Kidney (tissue), 14 donors: ENCODE data around the gene ADAM15. TPM values are rescaled to one million over a fixed set of nuclear protein-coding genes. Genes with fewer than 3 reads are reported as not detected.

Experiments used
- DNase-seq, 5 donors: peaks; one replicate each; pipeline ENCODE4 v3.0.0-alpha.2; 2013 to 2020
- FAIRE-seq: peaks from 2 replicates; lab custom pipeline; 2012; peaks lifted over from hg19 to GRCh38; lab: Jason Lieb, UNC
- H3K27ac ChIP-seq, 2 donors: one replicate each; pipeline ENCODE4 v1.7.0; 2013; ENCODE audit warnings: low read depth in 2 of 2, low read length in 2 of 2, inconsistent platforms in 1 of 2
- H3K27me3 ChIP-seq: one replicate; pipeline ENCODE4 v1.7.1; 2013; ENCODE audit warnings: low read length, inconsistent platforms; ENCODE audit not compliant: control insufficient read depth, insufficient read depth
- H3K36me3 ChIP-seq, 3 donors: one replicate each; pipeline versions ENCODE4 v1.7.0 to v1.7.1; 2013; ENCODE audit warnings: low read length in 3 of 3, control low read depth in 1 of 3, inconsistent platforms in 1 of 3; ENCODE audit not compliant: insufficient read depth in 3 of 3, control insufficient read depth in 2 of 3
- H3K4me1 ChIP-seq, 3 donors: one replicate each; pipeline versions ENCODE4 v1.7.0 to v1.7.1; 2013; ENCODE audit warnings: low read length in 3 of 3, inconsistent platforms in 1 of 3, low read depth in 1 of 3; ENCODE audit not compliant: control insufficient read depth in 2 of 3, insufficient read depth in 2 of 3
- H3K4me3 ChIP-seq, 3 donors: one replicate each; pipeline versions ENCODE4 v1.7.0 to v1.8.1; 2013; ENCODE audit warnings: low read length in 3 of 3, control low read depth in 1 of 3, inconsistent platforms in 1 of 3
- H3K9ac ChIP-seq, 3 donors: one replicate each; pipeline versions ENCODE4 v1.7.0 to v1.7.1; 2013; ENCODE audit warnings: low read length in 3 of 3, control low read depth in 1 of 3, inconsistent platforms in 1 of 3
- H3K9me3 ChIP-seq, 3 donors: one replicate each; pipeline versions ENCODE4 v1.7.0 to v1.7.1; 2013; ENCODE audit warnings: low read length in 3 of 3, control low read depth in 1 of 3, inconsistent platforms in 1 of 3; ENCODE audit not compliant: control insufficient read depth in 2 of 3, insufficient read depth in 1 of 3
- intact Hi-C: fragments of 100-400 bp; cut with DNase I; formaldehyde crosslinking; loops from one replicate; pipeline ENCODE4 v1.11.1; 2022
- polyA plus RNA-seq: library from polyadenylated mRNA; stranded (reverse); fragments of 350-450 nt; fragmentation: Illumina TruSeq; extraction: RNeasy Lipid Tissue Mini Kit (QIAGEN cat#74804); gene quantifications from one replicate; pipeline ENCODE4 v1.2.3, GENCODE V29; 2014; ENCODE audit warnings: low read depth, low replicate concordance; ENCODE audit not compliant: insufficient read depth
- total RNA-seq: library from RNA; stranded (reverse); fragmentation: NEBNext Ultra II Directional; extraction: Animal tissue kit (Norgen Biotek cat#: 25700); gene quantifications from one replicate; pipeline ENCODE4 v1.2.1, GENCODE V29; 2021
- TF ChIP-seq, protein P1 (sequence below): IDR thresholded peaks from 3 replicates; pipeline ENCODE4 v1.5.1; 2012; ENCODE audit warnings: mild to moderate bottlenecking, moderate library complexity, borderline replicate concordance; ENCODE audit not compliant: insufficient read depth; ENCODE audit errors: extremely low read depth
- donor health status: control.
- donor health status: control.
- donor health status: control.
- donor health status: control.
- donor health status: control.
- donor health status: DM: yes; HTN: yes; CAD: no.
- donor health status: Normal renal cell carcinoma (clear cell type).

Gene ADAM15
- total and polyA plus RNA-seq, 2 donors from 2014 or later, result 68.4 to 152 TPM

DNA sequence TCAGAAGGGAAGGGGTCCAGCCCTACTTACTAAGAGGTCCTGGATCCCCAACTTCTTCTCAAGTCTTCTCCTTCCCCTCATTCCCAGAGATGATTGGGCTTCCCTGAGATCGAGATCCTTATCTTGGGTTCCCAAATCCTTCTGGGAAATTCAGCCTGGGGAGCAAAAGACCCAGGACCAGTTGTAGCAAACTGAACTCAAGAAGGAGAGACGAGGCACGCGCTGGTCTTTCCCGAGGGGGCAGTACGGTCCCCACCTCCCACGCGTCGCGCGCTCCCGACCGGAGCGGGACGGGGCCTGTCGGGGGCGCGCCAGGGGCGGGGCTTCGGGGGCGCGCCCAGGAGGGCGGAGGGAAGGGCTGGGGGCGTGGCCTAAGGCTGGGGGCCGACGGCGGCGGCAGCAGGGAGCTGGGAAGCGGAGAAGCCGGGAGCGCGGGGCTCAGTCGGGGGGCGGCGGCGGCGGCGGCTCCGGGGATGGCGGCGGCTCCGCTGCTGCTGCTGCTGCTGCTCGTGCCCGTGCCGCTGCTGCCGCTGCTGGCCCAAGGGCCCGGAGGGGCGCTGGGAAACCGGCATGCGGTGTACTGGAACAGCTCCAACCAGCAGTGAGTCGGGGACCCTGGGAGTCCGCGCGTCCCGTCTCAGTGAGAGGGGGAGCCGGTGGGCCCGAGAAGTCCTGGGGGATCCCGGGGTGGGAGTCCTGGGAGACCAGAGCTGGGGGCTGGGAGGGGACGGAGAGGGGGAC is 27.5 kb downstream of the ADAM15 start, which contains the start of gene EFNA3:
Gene EFNA3 (plus strand): TSS at position 369 of the 741 bp plus-strand sequence. CDS start 105 bp downstream, at position 474.
- Histone ChIP-seq H3K27ac (no peak within 1 kb of the TSS), H3K4me3 (peak within 1 kb of the TSS in 2 of 3 donors; percentile 16 to 41), H3K4me1 (peaks cover 3 to 25% (median 13%) of the 10 kb centered on the region in 3 donors), H3K9me3 (no peaks in the 10 kb centered on the region), H3K36me3 (no peaks in the 10 kb centered on the region), H3K27me3 (peaks cover 9% of the 10 kb centered on the region), H3K9ac (no peak within 1 kb of the TSS)
- TF ChIP-seq, protein P1, sequence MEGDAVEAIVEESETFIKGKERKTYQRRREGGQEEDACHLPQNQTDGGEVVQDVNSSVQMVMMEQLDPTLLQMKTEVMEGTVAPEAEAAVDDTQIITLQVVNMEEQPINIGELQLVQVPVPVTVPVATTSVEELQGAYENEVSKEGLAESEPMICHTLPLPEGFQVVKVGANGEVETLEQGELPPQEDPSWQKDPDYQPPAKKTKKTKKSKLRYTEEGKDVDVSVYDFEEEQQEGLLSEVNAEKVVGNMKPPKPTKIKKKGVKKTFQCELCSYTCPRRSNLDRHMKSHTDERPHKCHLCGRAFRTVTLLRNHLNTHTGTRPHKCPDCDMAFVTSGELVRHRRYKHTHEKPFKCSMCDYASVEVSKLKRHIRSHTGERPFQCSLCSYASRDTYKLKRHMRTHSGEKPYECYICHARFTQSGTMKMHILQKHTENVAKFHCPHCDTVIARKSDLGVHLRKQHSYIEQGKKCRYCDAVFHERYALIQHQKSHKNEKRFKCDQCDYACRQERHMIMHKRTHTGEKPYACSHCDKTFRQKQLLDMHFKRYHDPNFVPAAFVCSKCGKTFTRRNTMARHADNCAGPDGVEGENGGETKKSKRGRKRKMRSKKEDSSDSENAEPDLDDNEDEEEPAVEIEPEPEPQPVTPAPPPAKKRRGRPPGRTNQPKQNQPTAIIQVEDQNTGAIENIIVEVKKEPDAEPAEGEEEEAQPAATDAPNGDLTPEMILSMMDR, result no peak
- intact Hi-C loops, result no loop called here
- DNase-seq, result peak; percentile 85 to 92 (median 89)
- no peak for FAIRE-seq

DNA sequence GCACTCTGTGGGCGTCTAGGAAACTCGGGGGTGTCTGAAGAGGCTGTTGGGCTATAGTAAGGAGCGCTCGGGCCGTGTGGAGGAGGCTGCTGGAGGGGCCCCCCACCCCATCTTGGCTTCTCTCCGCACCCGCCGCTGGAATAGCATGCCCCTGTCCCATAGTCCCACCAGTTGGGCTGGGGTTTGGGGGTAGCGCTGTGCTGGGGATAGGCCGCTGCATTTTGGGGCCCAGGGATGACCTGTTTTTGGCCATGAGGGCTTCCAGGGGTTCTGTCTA is 28.0 kb downstream of the ADAM15 start:
- Histone ChIP-seq H3K27ac (no peak overlapping the region), H3K9me3 (no peaks in the 10 kb centered on the region), H3K4me3 (peak overlapping the region in 1 of 3 donors; percentile 32), H3K9ac (no peak overlapping the region), H3K4me1 (peaks cover 3 to 25% (median 13%) of the 10 kb centered on the region in 3 donors), H3K36me3 (no peaks in the 10 kb centered on the region), H3K27me3 (peaks cover 9% of the 10 kb centered on the region)
- DNase-seq (no peak), FAIRE-seq (no peak)
- intact Hi-C loops, result no loop called here
- TF ChIP-seq, protein P1, result no peak

DNA sequence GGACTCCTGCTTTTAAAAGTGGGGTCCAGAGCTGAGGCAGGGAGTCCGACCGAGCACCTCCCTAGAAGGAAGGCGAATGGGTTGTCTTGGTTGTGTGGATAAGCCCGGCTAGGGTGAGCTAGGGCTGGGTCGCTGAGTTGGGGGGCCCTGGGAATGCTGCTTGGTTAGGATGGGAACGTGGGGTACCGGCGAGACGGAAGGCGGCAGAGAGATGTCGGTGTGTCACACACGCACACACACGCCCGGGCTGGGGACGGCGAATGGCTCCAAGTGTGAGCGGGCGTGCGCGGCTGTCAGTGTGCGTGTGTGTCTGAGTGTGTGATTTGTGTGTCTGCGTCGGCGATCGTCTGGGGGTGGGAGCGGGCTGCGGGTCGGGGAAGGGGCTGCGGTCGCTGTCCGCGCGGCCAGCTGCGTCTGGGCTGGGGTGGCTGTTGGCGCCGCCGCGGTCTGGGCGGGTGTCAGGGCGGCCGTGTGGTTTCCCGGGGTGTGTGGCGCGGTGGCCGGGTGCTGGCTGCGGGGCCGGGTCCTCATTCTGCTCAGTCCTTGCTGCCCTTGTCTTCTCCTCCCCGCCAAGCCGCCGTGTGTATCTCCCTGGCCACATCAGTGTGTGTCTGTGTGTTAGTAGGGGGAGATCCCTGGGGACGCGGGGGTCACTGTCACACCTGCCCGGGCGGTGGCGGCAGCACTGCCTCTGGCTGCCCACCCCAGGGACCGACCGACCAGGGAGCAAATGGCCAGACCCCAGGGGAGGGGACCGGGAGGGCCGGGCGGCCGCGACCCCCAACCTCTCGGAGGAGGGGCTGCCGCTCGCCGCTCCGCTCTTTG is 28.6 kb downstream of the ADAM15 start:
- intact Hi-C loops, result no loop called here
- Histone ChIP-seq H3K9me3 (no peaks in the 10 kb centered on the region), H3K36me3 (no peaks in the 10 kb centered on the region), H3K27me3 (peaks cover 9% of the 10 kb centered on the region), H3K27ac (no peak overlapping the region), H3K4me1 (peaks cover 3 to 30% (median 18%) of the 10 kb centered on the region in 3 donors), H3K4me3 (peak overlapping the region in 1 of 3 donors; percentile 32), H3K9ac (no peak overlapping the region)
- DNase-seq (peak; percentile 24 to 78 (median 46)), FAIRE-seq (no peak)
- TF ChIP-seq, protein P1, result no peak
